Mucosa of descending colon (tissue), 3 donors: ENCODE data around the gene CITED4. TPM values are rescaled to one million over a fixed set of nuclear protein-coding genes. Genes with fewer than 3 reads are reported as not detected.

Source experiments
- ATAC-seq: fragments of 200-7000 bp; cut with Tn5 transposase; one replicate; pipeline ENCODE4 v1.9.1; 2020; ENCODE audit warnings: mild to moderate bottlenecking, moderate library complexity
- DNase-seq, 3 donors: peaks; one replicate each; pipeline ENCODE4 v3.0.0-alpha.2; 2020
- H3K36me3 ChIP-seq: fragments of 200-600 bp; one replicate; pipeline ENCODE4 v1.8.0; 2021; ENCODE audit warnings: low read depth, mild to moderate bottlenecking
- H3K4me1 ChIP-seq: fragments of 200-600 bp; one replicate; pipeline ENCODE4 v1.8.0; 2021; ENCODE audit warnings: low read depth, mild to moderate bottlenecking
- H3K4me3 ChIP-seq: fragments of 200-600 bp; one replicate; pipeline ENCODE4 v1.8.0; 2021; ENCODE audit warnings: mild to moderate bottlenecking
- H3K9me3 ChIP-seq: fragments of 200-600 bp; one replicate; pipeline ENCODE4 v1.8.0; 2021; ENCODE audit warnings: mild to moderate bottlenecking
- CTCF ChIP-seq: fragments of 200-600 bp; IDR thresholded peaks from one replicate; pipeline ENCODE4 v1.8.0; 2022; ENCODE audit warnings: antibody characterized with exemption, mild to moderate bottlenecking
- intact Hi-C, 2 donors: fragments of 100-400 bp; cut with DNase I in 1 of 2; cut with micrococcal nuclease in 1 of 2; formaldehyde crosslinking; loops; one replicate each; pipeline versions ENCODE4 v1.11.0 to v1.11.1; 2022; cut with DNase I, micrococcal nuclease
- total RNA-seq, 3 donors: library from RNA; stranded (reverse); fragmentation: NEBNext Ultra II Directional in 2 of 3; extraction: Animal tissue kit (Norgen Biotek cat#: 25700) in 2 of 3; gene quantifications; one replicate each; pipeline versions ENCODE4 v1.2.1 to v1.2.4, GENCODE V29; 2021 to 2023
- donor health status: DM: no; HTN: no; CAD: no; lungs with moderate emphysema.
- donor health status: DM: no; HTN: no; CAD: no.
- donor health status: DM: no; HTN: yes; CAD: no.

Gene CITED4
- total RNA-seq, 3 donors from 2014 or later, result 1.9 to 45.1 (median 4.7) TPM

GRCh38 chr1:40851643-40852042 is 10.5 kb downstream of the CITED4 start:
- intact Hi-C loops, result loop anchor here (2.0 to 10.0 kb wide), 3 partner anchors 77 to 237 kb away; no protein-coding TSS in a partner anchor
- TF ChIP-seq CTCF, result no peak
- H3K36me3 ChIP-seq, result no peaks in the 10 kb centered on the region
- H3K4me3 ChIP-seq, result no peak overlapping the region
- H3K9me3 ChIP-seq, result no peaks in the 10 kb centered on the region
- no peak for DNase-seq
- H3K4me1 ChIP-seq, result no peaks in the 10 kb centered on the region
- no peak for ATAC-seq

GRCh38 chr1:40849801-40850592 is 12.2 kb downstream of the CITED4 start:
- no peaks in the 10 kb centered on the region for H3K4me1 ChIP-seq
- no peak overlapping the region for H3K4me3 ChIP-seq
- ATAC-seq, result peak; percentile 91
- no peaks in the 10 kb centered on the region for H3K9me3 ChIP-seq
- intact Hi-C loops, result loop anchor here (2.0 to 10.0 kb wide), 4 partner anchors 75 to 245 kb away; no protein-coding TSS in a partner anchor
- DNase-seq, result peak; percentile 71 to 78 (median 77)
- H3K36me3 ChIP-seq, result no peaks in the 10 kb centered on the region
- peak; percentile 63 for TF ChIP-seq CTCF

- Histone ChIP-seq H3K36me3 (no peaks in the 10 kb centered on the region), H3K4me3 (no peak overlapping the region), H3K9me3 (no peaks in the 10 kb centered on the region), H3K4me1 (no peaks in the 10 kb centered on the region)
- ATAC-seq, result peak; percentile 94
- peak in 2 of 3 donors; percentile 78 to 80 for DNase-seq
- TF ChIP-seq CTCF, result peak; percentile 66
- intact Hi-C loops, result loop anchor here in 1 of 2 donors (2.0 to 10.0 kb wide), 2 partner anchors 104 to 244 kb away; no protein-coding TSS in a partner anchor
Observed at GRCh38 chr1:40848530-40849189, 13.5 kb downstream of the CITED4 start.

GRCh38 chr1:40847023-40847745 is 15.0 kb downstream of the CITED4 start:
- TF ChIP-seq CTCF, result no peak
- H3K36me3 ChIP-seq, result no peaks in the 10 kb centered on the region
- H3K4me3 ChIP-seq, result no peak overlapping the region
- no peaks in the 10 kb centered on the region for H3K4me1 ChIP-seq
- intact Hi-C loops, result loop anchor here in 1 of 2 donors (10.0 kb wide), 1 partner anchor 242 kb away; no protein-coding TSS in a partner anchor
- no peak for DNase-seq
- ATAC-seq, result peak; percentile 29
- no peaks in the 10 kb centered on the region for H3K9me3 ChIP-seq

- intact Hi-C loops, result loop anchor here in 1 of 2 donors (10.0 kb wide), 1 partner anchor 241 kb away; no protein-coding TSS in a partner anchor
- no peak overlapping the region for H3K4me3 ChIP-seq
- ATAC-seq, result no peak
- H3K4me1 ChIP-seq, result no peaks in the 10 kb centered on the region
- no peak for TF ChIP-seq CTCF
- no peak for DNase-seq
- no peaks in the 10 kb centered on the region for H3K9me3 ChIP-seq
- H3K36me3 ChIP-seq, result no peaks in the 10 kb centered on the region
Observed at GRCh38 chr1:40845895-40846294, 16.3 kb downstream of the CITED4 start.
